ENCODE measurements around the gene TUBA4B. TPM values are rescaled to one million over a fixed set of nuclear protein-coding genes. Genes with fewer than 3 reads are reported as not detected.

The TUBA4B gene
- polyA plus RNA-seq, 4 donors = 0.06 to 0.67 TPM; not detected in 2

DNA sequence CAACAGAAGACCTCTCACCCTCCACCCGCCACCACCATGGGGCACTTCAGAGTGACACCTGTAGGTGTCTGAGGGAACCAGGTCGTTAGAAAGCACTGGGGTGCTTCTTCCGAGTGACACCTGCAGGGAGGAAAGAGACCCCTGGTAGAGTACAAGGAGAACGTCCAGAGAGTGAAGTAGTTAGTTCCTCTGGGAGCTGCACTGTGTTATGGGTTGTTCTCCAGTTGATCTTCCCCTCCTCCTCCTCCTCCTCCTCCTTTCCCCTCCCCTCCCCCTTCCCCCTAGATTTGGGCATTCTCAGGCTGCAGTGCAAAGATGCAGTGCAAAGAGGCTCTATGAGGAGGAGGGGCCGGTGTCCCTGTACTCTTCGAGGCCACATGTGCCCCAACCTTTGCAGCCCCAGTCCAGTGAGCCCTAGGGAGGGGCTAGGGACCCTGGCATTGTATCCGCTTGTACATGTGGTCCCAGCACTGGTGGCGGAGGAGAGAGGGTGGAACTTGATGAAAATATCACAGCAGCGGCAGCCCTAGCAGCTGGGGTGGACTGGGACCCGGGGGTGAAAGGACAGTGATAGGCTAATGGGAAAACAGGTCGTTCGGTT, 27.0 kb downstream of the TUBA4B start:
- Histone ChIP-seq H3K4me3 (ENCODE audit: low read depth in 1 of 3, low read length in 3 of 3) (peak overlapping the region; percentile 50 to 74 (median 60)), H3K4me1 (ENCODE audit: control insufficient read depth in 3 of 3, insufficient read depth in 2 of 3, low read depth in 1 of 3, low read length in 2 of 3) (peaks cover 0 to 33% (median 6%) of the 10 kb centered on the region in 3 donors), H3K27me3 (ENCODE audit: control insufficient read depth in 3 of 3, insufficient read depth in 3 of 3, low read length in 3 of 3) (no peaks in the 10 kb centered on the region), H3K27ac (ENCODE audit: low read depth in 1 of 3, low read length in 2 of 3) (peak overlapping the region; percentile 82 to 97 (median 89)), H3K36me3 (ENCODE audit: control insufficient read depth in 3 of 3, insufficient read depth in 2 of 3, low read depth in 1 of 3, low read length in 3 of 3) (peaks cover 4 to 46% (median 7%) of the 10 kb centered on the region in 3 donors), H3K9me3 (ENCODE audit: control insufficient read depth in 2 of 2, insufficient read depth in 1 of 2, low read depth in 1 of 2, low read length in 1 of 2) (no peaks in the 10 kb centered on the region)
- FAIRE-seq = no peak
- 37 to 45% (median 45%) methylated on average over 12 of the region's 12 CpGs for WGBS, 3 donors
- no peak for DNase-seq

DNA sequence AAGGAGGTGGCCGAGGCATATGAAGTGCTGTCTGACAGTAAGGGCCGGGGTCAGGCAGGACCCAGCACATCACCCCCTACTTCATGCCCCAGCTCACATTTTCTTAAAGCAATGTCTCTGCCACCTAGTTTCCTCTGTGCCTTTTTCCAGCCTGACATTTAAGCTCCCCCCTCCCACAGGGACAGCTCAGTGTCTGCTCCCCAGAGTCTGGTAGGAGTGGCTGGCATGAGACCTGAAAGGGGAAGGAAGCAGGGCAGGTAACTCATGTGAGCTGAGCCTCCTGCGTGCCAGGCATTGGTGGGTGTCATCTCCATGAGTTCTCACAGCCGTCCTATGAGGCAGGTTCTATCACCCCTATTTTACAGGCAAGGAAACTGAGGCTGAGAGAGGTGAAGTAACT, 27.6 kb downstream of the TUBA4B start:
- FAIRE-seq = no peak

DNA sequence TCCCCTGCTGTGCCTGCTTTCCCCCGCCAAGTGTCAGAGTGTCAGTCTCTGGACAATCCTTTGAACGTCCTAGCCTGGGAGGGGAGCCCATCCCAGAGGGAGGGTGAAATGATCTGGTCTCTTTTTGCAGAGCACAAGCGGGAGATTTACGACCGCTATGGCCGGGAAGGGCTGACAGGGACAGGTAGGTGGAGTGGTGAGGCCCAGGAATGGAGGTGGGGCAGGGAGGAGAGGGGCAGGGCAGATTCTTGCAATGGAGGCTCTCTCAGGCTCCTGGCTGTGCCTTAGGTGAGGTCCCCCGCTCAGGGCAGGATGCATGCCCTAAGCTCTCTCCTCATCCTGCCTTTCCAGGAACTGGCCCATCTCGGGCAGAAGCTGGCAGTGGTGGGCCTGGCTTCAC, 28.5 kb downstream of the TUBA4B start:
- no peak overlapping the region for H3K27ac ChIP-seq (ENCODE audit: low read depth in 1 of 3, low read length in 2 of 3)
- H3K9me3 ChIP-seq (ENCODE audit: control insufficient read depth in 2 of 2, insufficient read depth in 1 of 2, low read depth in 1 of 2, low read length in 1 of 2) = no peaks in the 10 kb centered on the region
- DNase-seq (no peak), FAIRE-seq (no peak)
- H3K4me3 ChIP-seq (ENCODE audit: low read depth in 1 of 3, low read length in 3 of 3) = no peak overlapping the region
- 77 to 79% (median 78%) methylated on average over 8 of the region's 8 CpGs for WGBS, 3 donors
- H3K36me3 ChIP-seq (ENCODE audit: control insufficient read depth in 3 of 3, insufficient read depth in 2 of 3, low read depth in 1 of 3, low read length in 3 of 3) = peaks cover 6 to 59% (median 9%) of the 10 kb centered on the region in 3 donors
- no peaks in the 10 kb centered on the region for H3K27me3 ChIP-seq (ENCODE audit: control insufficient read depth in 3 of 3, insufficient read depth in 3 of 3, low read length in 3 of 3)
- peaks cover 0 to 33% (median 6%) of the 10 kb centered on the region in 3 donors for H3K4me1 ChIP-seq (ENCODE audit: control insufficient read depth in 3 of 3, insufficient read depth in 2 of 3, low read depth in 1 of 3, low read length in 2 of 3)

More for the DNA sequence above, 27.6 kb downstream of the TUBA4B start:
- Histone ChIP-seq H3K4me3 (ENCODE audit: low read depth in 1 of 3, low read length in 3 of 3) (no peak overlapping the region), H3K9me3 (ENCODE audit: control insufficient read depth in 2 of 2, insufficient read depth in 1 of 2, low read depth in 1 of 2, low read length in 1 of 2) (no peaks in the 10 kb centered on the region), H3K27ac (ENCODE audit: low read depth in 1 of 3, low read length in 2 of 3) (peak overlapping the region in 2 of 3 donors; percentile 0 to 89), H3K4me1 (ENCODE audit: control insufficient read depth in 3 of 3, insufficient read depth in 2 of 3, low read depth in 1 of 3, low read length in 2 of 3) (peaks cover 0 to 33% (median 6%) of the 10 kb centered on the region in 3 donors), H3K36me3 (ENCODE audit: control insufficient read depth in 3 of 3, insufficient read depth in 2 of 3, low read depth in 1 of 3, low read length in 3 of 3) (peaks cover 4 to 53% (median 9%) of the 10 kb centered on the region in 3 donors), H3K27me3 (ENCODE audit: control insufficient read depth in 3 of 3, insufficient read depth in 3 of 3, low read length in 3 of 3) (no peaks in the 10 kb centered on the region)
- DNase-seq = no peak
- 88 to 92% (median 90%) methylated on average over 4 of the region's 4 CpGs for WGBS, 3 donors

DNA sequence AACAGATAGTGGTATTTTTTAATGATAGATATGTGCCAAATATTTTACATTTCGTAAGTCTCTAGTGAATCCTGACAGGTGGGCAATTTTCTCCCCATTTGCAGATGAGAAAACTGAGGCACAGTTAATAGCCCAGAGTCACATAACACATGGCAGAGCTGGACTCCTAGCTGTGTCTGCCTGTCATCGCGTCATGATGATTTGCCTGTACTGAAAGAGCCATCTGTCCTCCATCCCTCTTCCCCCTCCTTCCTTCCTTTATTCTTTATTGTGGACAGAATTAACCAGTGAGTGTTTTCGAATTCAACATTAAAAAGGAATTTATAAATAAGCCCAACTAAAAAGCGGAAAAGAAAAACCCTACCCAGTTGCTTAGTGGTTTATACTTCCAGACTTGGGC, 29.3 kb downstream of the TUBA4B start:
- 90 to 91% (median 90%) methylated on average over 5 of the region's 5 CpGs for WGBS, 3 donors
- H3K27ac ChIP-seq (ENCODE audit: low read depth in 1 of 3, low read length in 2 of 3) = no peak overlapping the region
- H3K4me3 ChIP-seq (ENCODE audit: low read depth in 1 of 3, low read length in 3 of 3) = no peak overlapping the region
- no peaks in the 10 kb centered on the region for H3K27me3 ChIP-seq (ENCODE audit: control insufficient read depth in 3 of 3, insufficient read depth in 3 of 3, low read length in 3 of 3)
- H3K4me1 ChIP-seq (ENCODE audit: control insufficient read depth in 3 of 3, insufficient read depth in 2 of 3, low read depth in 1 of 3, low read length in 2 of 3) = peaks cover 0 to 33% (median 6%) of the 10 kb centered on the region in 3 donors
- peaks cover 7 to 63% (median 9%) of the 10 kb centered on the region in 3 donors for H3K36me3 ChIP-seq (ENCODE audit: control insufficient read depth in 3 of 3, insufficient read depth in 2 of 3, low read depth in 1 of 3, low read length in 3 of 3)
- no peak for DNase-seq
- no peak for FAIRE-seq
- H3K9me3 ChIP-seq (ENCODE audit: control insufficient read depth in 2 of 2, insufficient read depth in 1 of 2, low read depth in 1 of 2, low read length in 1 of 2) = no peaks in the 10 kb centered on the region

DNA sequence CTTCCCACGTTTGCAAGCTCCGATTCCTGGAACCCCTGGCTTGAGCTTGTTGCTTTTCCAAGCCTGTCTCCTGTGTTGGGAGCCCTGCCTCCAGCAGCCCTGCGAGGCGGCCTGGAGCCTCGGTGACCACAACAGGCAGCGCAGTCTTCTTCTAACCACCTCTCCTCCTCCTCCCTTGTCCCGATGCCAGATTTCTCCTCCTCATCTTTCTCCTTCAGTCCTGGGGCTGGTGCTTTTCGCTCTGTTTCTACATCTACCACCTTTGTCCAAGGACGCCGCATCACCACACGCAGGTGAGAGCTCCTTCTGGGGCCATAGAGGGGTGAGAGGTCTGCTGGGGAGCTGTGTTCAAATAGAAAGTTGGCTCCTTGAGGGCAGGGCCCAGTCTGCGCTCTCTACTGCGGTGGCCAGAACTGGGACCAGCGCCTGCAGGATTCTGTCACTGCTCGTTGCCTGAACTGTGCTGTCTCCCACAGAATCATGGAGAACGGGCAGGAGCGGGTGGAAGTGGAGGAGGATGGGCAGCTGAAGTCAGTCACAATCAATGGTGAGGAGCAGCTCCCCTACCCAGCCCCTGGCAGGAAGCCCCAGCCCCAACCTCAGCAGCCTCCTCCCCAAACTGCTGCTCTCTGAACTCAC, 30.0 kb downstream of the TUBA4B start:
- FAIRE-seq = no peak
- Histone ChIP-seq H3K9me3 (ENCODE audit: control insufficient read depth in 2 of 2, insufficient read depth in 1 of 2, low read depth in 1 of 2, low read length in 1 of 2) (no peaks in the 10 kb centered on the region), H3K27me3 (ENCODE audit: control insufficient read depth in 3 of 3, insufficient read depth in 3 of 3, low read length in 3 of 3) (no peaks in the 10 kb centered on the region), H3K27ac (ENCODE audit: low read depth in 1 of 3, low read length in 2 of 3) (no peak overlapping the region), H3K36me3 (ENCODE audit: control insufficient read depth in 3 of 3, insufficient read depth in 2 of 3, low read depth in 1 of 3, low read length in 3 of 3) (peaks cover 7 to 63% (median 9%) of the 10 kb centered on the region in 3 donors), H3K4me1 (ENCODE audit: control insufficient read depth in 3 of 3, insufficient read depth in 2 of 3, low read depth in 1 of 3, low read length in 2 of 3) (peaks cover 0 to 26% (median 3%) of the 10 kb centered on the region in 3 donors), H3K4me3 (ENCODE audit: low read depth in 1 of 3, low read length in 3 of 3) (no peak overlapping the region)
- WGBS, 3 donors = 88 to 93% (median 92%) methylated on average over 17 of the region's 17 CpGs
- DNase-seq = no peak

DNA sequence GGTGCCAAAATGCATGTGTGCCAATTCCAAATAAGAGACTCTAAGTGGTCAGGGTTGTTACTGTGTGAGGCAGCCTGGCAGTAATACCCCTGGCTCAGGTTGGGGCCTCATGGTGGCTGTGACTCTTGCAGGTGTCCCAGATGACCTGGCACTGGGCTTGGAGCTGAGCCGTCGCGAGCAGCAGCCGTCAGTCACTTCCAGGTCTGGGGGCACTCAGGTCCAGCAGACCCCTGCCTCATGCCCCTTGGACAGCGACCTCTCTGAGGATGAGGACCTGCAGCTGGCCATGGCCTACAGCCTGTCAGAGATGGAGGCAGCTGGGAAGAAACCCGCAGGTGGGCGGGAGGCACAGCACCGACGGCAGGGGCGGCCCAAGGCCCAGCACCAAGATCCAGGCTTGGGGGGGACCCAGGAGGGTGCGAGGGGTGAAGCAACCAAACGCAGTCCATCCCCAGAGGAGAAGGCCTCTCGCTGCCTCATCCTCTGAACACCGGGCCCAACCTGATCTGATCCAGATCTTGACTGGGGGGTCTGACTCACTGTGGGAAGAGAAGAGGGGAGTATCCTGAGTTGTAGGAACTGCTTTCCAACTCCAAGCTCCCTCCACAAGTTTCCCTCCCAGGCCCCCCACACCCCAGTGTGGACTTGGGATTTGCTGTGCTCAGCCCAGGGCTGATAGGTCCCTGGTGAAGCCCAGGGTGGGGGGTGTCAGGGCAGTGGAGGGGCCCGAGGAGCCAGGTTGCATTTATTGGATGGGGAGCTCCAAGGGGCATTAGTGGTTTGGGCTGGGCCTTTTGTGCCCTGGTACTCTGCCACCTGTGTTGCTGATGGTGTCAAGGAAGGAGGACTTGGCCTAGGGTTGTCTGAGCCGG, 31.7 kb downstream of the TUBA4B start:
- no peak for FAIRE-seq
- H3K4me1 ChIP-seq (ENCODE audit: control insufficient read depth in 3 of 3, insufficient read depth in 2 of 3, low read depth in 1 of 3, low read length in 2 of 3) = peaks cover 0 to 13% (median 0%) of the 10 kb centered on the region in 3 donors
- WGBS, 3 donors = 92 to 97% (median 93%) methylated on average over 15 to 16 of the region's 16 CpGs

DNA sequence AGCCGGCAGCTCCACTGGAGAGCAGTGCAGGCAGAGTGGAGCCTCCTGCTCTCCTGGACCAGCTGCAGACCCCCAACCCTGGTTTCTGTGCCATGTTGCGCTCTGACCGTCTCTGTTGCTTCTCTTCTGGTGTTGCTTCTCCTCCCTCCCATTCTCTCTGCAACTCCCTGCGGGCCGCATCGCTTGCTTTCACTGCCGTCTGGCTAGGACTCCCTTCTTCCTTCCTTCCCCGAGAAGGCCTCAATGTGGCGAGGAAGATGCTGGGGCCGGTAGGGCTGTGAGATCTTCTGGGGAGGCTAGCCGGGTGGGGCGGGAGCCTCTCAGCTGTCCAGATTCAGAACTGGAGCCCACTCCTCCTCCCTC, 32.3 kb downstream of the TUBA4B start:
- no peaks in the 10 kb centered on the region for H3K9me3 ChIP-seq (ENCODE audit: control insufficient read depth in 2 of 2, insufficient read depth in 1 of 2, low read depth in 1 of 2, low read length in 1 of 2)
- no peak for DNase-seq
- H3K4me1 ChIP-seq (ENCODE audit: control insufficient read depth in 3 of 3, insufficient read depth in 2 of 3, low read depth in 1 of 3, low read length in 2 of 3) = peaks cover 0 to 7% (median 0%) of the 10 kb centered on the region in 3 donors
- no peak overlapping the region for H3K27ac ChIP-seq (ENCODE audit: low read depth in 1 of 3, low read length in 2 of 3)
- H3K27me3 ChIP-seq (ENCODE audit: control insufficient read depth in 3 of 3, insufficient read depth in 3 of 3, low read length in 3 of 3) = no peaks in the 10 kb centered on the region
- 90 to 96% (median 91%) methylated on average over 12 of the region's 12 CpGs for WGBS, 3 donors
- peaks cover 7 to 59% (median 9%) of the 10 kb centered on the region in 3 donors for H3K36me3 ChIP-seq (ENCODE audit: control insufficient read depth in 3 of 3, insufficient read depth in 2 of 3, low read depth in 1 of 3, low read length in 3 of 3)
- no peak for FAIRE-seq
- H3K4me3 ChIP-seq (ENCODE audit: low read depth in 1 of 3, low read length in 3 of 3) = no peak overlapping the region

More for the DNA sequence above, 31.7 kb downstream of the TUBA4B start:
- peaks cover 7 to 63% (median 9%) of the 10 kb centered on the region in 3 donors for H3K36me3 ChIP-seq (ENCODE audit: control insufficient read depth in 3 of 3, insufficient read depth in 2 of 3, low read depth in 1 of 3, low read length in 3 of 3)
- no peak overlapping the region for H3K4me3 ChIP-seq (ENCODE audit: low read depth in 1 of 3, low read length in 3 of 3)
- no peaks in the 10 kb centered on the region for H3K27me3 ChIP-seq (ENCODE audit: control insufficient read depth in 3 of 3, insufficient read depth in 3 of 3, low read length in 3 of 3)
- H3K27ac ChIP-seq (ENCODE audit: low read depth in 1 of 3, low read length in 2 of 3) = no peak overlapping the region
- no peak for DNase-seq
- H3K9me3 ChIP-seq (ENCODE audit: control insufficient read depth in 2 of 2, insufficient read depth in 1 of 2, low read depth in 1 of 2, low read length in 1 of 2) = no peaks in the 10 kb centered on the region

DNA sequence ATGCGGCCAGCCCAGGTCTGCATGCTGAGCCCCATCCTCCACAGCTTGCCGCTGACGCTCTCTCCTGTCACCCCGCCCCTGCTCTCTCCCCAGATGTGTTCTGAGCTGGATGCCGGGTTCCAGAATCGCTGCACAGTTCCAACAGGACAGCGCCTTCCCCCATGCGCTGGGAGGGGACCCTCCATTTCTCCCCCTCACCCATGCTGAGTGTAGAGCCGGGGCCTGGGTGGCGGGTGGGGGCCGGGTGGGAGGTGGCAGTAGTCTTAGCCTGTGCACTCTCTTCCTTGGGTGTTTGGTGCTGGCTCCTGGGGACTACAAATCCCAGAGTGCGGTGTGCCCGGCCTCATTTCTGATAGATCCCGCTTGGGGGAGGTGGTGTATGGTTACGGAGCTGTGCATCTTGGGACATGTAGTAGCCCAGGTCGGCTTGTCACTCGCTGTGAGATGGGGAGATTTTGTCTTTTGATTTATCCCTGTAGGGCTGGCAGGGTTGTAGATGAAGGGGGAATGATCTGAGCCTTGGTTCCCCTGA, 32.9 kb downstream of the TUBA4B start:
- DNase-seq = no peak
- no peaks in the 10 kb centered on the region for H3K27me3 ChIP-seq (ENCODE audit: control insufficient read depth in 3 of 3, insufficient read depth in 3 of 3, low read length in 3 of 3)
- 84 to 94% (median 92%) methylated on average over 17 of the region's 17 CpGs for WGBS, 3 donors

More for the DNA sequence above, 32.9 kb downstream of the TUBA4B start:
- Histone ChIP-seq H3K4me3 (ENCODE audit: low read depth in 1 of 3, low read length in 3 of 3) (no peak overlapping the region), H3K9me3 (ENCODE audit: control insufficient read depth in 2 of 2, insufficient read depth in 1 of 2, low read depth in 1 of 2, low read length in 1 of 2) (no peaks in the 10 kb centered on the region), H3K36me3 (ENCODE audit: control insufficient read depth in 3 of 3, insufficient read depth in 2 of 3, low read depth in 1 of 3, low read length in 3 of 3) (peaks cover 7 to 53% (median 9%) of the 10 kb centered on the region in 3 donors), H3K4me1 (ENCODE audit: control insufficient read depth in 3 of 3, insufficient read depth in 2 of 3, low read depth in 1 of 3, low read length in 2 of 3) (peaks cover 0 to 2% (median 0%) of the 10 kb centered on the region in 3 donors), H3K27ac (ENCODE audit: low read depth in 1 of 3, low read length in 2 of 3) (no peak overlapping the region)
- FAIRE-seq = no peak
